Loucy (cell line): Measurements from ENCODE around the gene TOX2.

Experiments
- EZH2phosphoT487 ChIP-seq: fragments of 200-600 bp; IDR thresholded peaks from 2 replicates; pipeline ENCODE4 v1.6.1; 2018; ENCODE audit warnings: antibody characterized with exemption, mild to moderate bottlenecking, moderate library complexity, borderline replicate concordance
- TF ChIP-seq, protein P1 (sequence below): fragments of 200-600 bp; sonication (generic); conservative IDR thresholded peaks from 2 replicates; pipeline ENCODE4 v1.5.1; 2014; ENCODE audit warnings: mild to moderate bottlenecking, antibody characterized with exemption, low read length

DNA sequence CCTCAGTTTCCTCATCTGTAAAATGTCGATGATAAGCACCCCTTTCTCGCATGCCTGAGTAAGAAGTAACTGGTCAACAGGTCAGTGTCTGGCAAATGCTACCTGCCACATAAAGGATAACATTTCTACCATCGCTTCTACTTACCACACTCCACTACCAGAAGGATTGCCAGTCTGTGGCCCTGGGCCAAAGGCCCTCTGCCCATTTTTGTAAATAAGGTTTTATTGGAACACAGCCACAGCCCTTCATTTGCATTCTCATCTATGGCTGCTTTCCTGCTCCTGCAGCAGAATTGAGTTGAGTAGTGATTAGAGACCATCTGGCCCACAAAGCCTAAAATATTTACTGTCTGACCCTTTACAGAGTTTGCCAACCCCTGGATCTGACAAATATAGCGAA, 121.8 kb downstream of the TOX2 start:
- TF ChIP-seq, protein P1, sequence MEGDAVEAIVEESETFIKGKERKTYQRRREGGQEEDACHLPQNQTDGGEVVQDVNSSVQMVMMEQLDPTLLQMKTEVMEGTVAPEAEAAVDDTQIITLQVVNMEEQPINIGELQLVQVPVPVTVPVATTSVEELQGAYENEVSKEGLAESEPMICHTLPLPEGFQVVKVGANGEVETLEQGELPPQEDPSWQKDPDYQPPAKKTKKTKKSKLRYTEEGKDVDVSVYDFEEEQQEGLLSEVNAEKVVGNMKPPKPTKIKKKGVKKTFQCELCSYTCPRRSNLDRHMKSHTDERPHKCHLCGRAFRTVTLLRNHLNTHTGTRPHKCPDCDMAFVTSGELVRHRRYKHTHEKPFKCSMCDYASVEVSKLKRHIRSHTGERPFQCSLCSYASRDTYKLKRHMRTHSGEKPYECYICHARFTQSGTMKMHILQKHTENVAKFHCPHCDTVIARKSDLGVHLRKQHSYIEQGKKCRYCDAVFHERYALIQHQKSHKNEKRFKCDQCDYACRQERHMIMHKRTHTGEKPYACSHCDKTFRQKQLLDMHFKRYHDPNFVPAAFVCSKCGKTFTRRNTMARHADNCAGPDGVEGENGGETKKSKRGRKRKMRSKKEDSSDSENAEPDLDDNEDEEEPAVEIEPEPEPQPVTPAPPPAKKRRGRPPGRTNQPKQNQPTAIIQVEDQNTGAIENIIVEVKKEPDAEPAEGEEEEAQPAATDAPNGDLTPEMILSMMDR = no peak
- TF ChIP-seq EZH2phosphoT487 = no peak
